ENCODE measurements around the gene GFOD1. TPM values are rescaled to one million over a fixed set of nuclear protein-coding genes. Genes with fewer than 3 reads are reported as not detected.
A peak's percentile ranks its signal among the peaks of the same experiment; 100 is the strongest.

GFOD1 gene
- total RNA-seq, 1 donor from 2014 or later = 51.6 TPM

DNA sequence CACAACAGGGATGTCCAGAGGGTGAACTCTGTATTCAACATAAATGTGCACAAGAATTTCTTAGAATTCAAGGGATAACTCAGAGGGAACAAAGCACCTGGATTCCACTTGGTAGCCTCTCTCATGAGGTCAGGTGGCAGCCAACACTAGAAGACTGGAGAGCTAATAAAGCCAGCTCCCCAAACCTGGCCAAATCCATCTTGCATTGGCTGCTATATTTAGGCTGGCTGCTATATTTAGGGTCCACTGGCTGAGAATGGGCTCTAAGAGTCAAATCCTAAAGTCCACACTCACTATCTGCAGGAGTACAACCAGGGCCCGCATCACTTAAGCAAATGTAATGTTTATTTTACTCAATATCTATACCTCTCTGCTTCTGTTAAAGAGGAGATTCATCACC lies 179.1 kb downstream of the GFOD1 start:
- H3K9me3 ChIP-seq (replicated peaks) = no peaks in the 10 kb centered on the region
- no peak for DNase-seq
- H3K36me3 ChIP-seq = peaks cover 63% of the 10 kb centered on the region
- H3K4me1 ChIP-seq = peaks cover 45% of the 10 kb centered on the region
- H3K27ac ChIP-seq (replicated peaks) = peak overlapping the region; percentile 30
- H3K27me3 ChIP-seq (ENCODE audit: low read depth) = no peaks in the 10 kb centered on the region
- intact Hi-C loops (cut with micrococcal nuclease) = no loop called here
- no peak overlapping the region for H3K4me3 ChIP-seq
- TF ChIP-seq, protein P1, sequence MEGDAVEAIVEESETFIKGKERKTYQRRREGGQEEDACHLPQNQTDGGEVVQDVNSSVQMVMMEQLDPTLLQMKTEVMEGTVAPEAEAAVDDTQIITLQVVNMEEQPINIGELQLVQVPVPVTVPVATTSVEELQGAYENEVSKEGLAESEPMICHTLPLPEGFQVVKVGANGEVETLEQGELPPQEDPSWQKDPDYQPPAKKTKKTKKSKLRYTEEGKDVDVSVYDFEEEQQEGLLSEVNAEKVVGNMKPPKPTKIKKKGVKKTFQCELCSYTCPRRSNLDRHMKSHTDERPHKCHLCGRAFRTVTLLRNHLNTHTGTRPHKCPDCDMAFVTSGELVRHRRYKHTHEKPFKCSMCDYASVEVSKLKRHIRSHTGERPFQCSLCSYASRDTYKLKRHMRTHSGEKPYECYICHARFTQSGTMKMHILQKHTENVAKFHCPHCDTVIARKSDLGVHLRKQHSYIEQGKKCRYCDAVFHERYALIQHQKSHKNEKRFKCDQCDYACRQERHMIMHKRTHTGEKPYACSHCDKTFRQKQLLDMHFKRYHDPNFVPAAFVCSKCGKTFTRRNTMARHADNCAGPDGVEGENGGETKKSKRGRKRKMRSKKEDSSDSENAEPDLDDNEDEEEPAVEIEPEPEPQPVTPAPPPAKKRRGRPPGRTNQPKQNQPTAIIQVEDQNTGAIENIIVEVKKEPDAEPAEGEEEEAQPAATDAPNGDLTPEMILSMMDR (IDR thresholded peaks at IDR 0.05; ENCODE audit: borderline replicate concordance) = no peak

Other genes starting within 250 kb of the GFOD1 start
- 40.2 TPM for gene TBC1D7, start 159.1 kb downstream of the GFOD1 start, total RNA-seq
- gene SIRT5, start 87.0 kb upstream of the GFOD1 start, total RNA-seq = 58.0 TPM
- 46.9 TPM for gene NOL7, start 127.7 kb upstream of the GFOD1 start, total RNA-seq
- 33.2 TPM for gene RANBP9, start 224.2 kb upstream of the GFOD1 start, total RNA-seq